Caco-2 (cell line): ENCODE data around the gene SLX4IP. TPM values are rescaled to one million over a fixed set of nuclear protein-coding genes. Genes with fewer than 3 reads are reported as not detected.

Source experiments
- BruUV-seq: library from RNA; stranded (reverse); fragments of 400-500 nt; replicated peaks from 2 replicates; lab custom pipeline; 2021; lab: Mats Ljungman, UMichigan
- CTCF ChIA-PET: fragments of 300-600 bp; sonication (Branson Sonifier 250); formaldehyde crosslinking; loops from one replicate; lab custom pipeline; 2022; ENCODE audit warnings: antibody characterized with exemption; lab: Charles Lee
- POLR2A ChIA-PET: fragments of 300-600 bp; sonication (Branson Sonifier 250); formaldehyde crosslinking; loops from one replicate; lab custom pipeline; 2022; ENCODE audit warnings: antibody characterized with exemption; lab: Charles Lee
- DNase-seq, 2 experiments: peaks; one replicate each; pipeline versions ENCODE4 v3.0.0 to v3.0.0-alpha.2; 2020 to 2022
- H3K27me3 ChIP-seq: replicated peaks from 2 replicates; pipeline ENCODE4 v1.6.0; 2011; ENCODE audit warnings: low read length; ENCODE audit not compliant: control insufficient read depth, insufficient read depth
- H3K36me3 ChIP-seq: 2 replicates; pipeline ENCODE4 v1.5.1; 2011; ENCODE audit warnings: low read length; ENCODE audit not compliant: control insufficient read depth, insufficient read depth
- H3K4me1 ChIP-seq: fragments of 250-450 bp; sonication (Bioruptor Pico); 2 replicates; pipeline ENCODE4 v1.5.1; 2020; ENCODE audit warnings: mild to moderate bottlenecking
- H3K4me3 ChIP-seq: 2 replicates; pipeline ENCODE4 v1.5.1; 2011; ENCODE audit warnings: low read depth, mild to moderate bottlenecking, control low read depth, low read length
- H3K9me3 ChIP-seq: fragments of 250-450 bp; sonication (Bioruptor Pico); 2 replicates; pipeline ENCODE4 v1.5.1; 2020; ENCODE audit warnings: mild to moderate bottlenecking, moderate library complexity
- H3K27ac Mint-ChIP-seq: one replicate; pipeline ENCODE4 v1.8.0; 2022; ENCODE audit warnings: mixed read lengths; ENCODE audit not compliant: unreplicated experiment
- H3K27me3 Mint-ChIP-seq: one replicate; pipeline ENCODE4 v1.8.0; 2022; ENCODE audit warnings: mixed read lengths; ENCODE audit not compliant: insufficient read depth, unreplicated experiment
- H3K36me3 Mint-ChIP-seq: one replicate; pipeline ENCODE4 v1.8.0; 2022; ENCODE audit warnings: mild to moderate bottlenecking, mixed read lengths; ENCODE audit not compliant: insufficient read depth, unreplicated experiment
- H3K4me1 Mint-ChIP-seq: one replicate; pipeline ENCODE4 v1.8.0; 2022; ENCODE audit warnings: low read depth, mixed read lengths; ENCODE audit not compliant: unreplicated experiment
- H3K4me3 Mint-ChIP-seq: one replicate; pipeline ENCODE4 v1.8.0; 2022; ENCODE audit warnings: mild to moderate bottlenecking, moderate library complexity, mixed read lengths; ENCODE audit not compliant: unreplicated experiment
- H3K9me3 Mint-ChIP-seq: one replicate; pipeline ENCODE4 v1.8.0; 2022; ENCODE audit warnings: mixed read lengths; ENCODE audit not compliant: unreplicated experiment
- intact Hi-C: fragments of 100-400 bp; cut with micrococcal nuclease; formaldehyde crosslinking; loops from one replicate; pipeline ENCODE4 v1.10.0; 2022; ENCODE audit not compliant: unreplicated experiment
- total RNA-seq: library from RNA; stranded (reverse); gene quantifications from 2 replicates; pipeline ENCODE4 v1.2.3, GENCODE V29; 2022
- TF ChIP-seq, protein P1 (sequence below), 2 experiments: fragments of 200-600 bp in 1 of 2; IDR thresholded peaks; 1 replicate in 1 of 2; 2 replicates in 1 of 2; pipeline versions ENCODE4 v1.5.1 to v1.8.0; 2011 to 2022; ENCODE audit warnings: antibody characterized with exemption in 1 of 2, control low read depth in 1 of 2, inconsistent platforms in 1 of 2, low read depth in 1 of 2, low read length in 1 of 2, mild to moderate bottlenecking in 1 of 2, moderate library complexity in 1 of 2; ENCODE audit not compliant: insufficient read depth in 1 of 2, severe bottlenecking in 1 of 2, unreplicated experiment in 1 of 2

The SLX4IP gene
- total RNA-seq, 1 experiment from 2014 or later, result 8.5 TPM

DNA sequence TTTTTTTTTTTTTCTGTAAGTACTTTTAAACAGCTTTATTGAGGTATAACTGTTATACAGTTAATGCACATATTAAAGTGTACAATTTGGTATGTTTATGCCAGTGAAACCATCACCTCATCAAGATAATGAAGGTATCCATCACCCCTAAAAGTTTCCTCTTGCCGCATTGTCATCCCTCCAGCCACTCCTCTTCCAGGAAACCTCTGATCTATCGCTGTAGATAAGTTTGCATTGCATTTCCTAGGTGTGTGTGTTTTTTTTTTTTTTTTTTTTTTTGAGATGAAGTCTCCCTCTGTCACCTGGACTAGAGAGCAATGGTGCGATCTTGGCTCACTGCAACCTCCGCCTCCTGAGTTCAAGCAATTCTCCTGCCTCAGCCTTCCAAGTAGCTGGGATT is 3.1 kb downstream of the SLX4IP start:
- H3K9me3 Mint-ChIP-seq, result no peaks in the 10 kb centered on the region
- TF ChIP-seq, protein P1, sequence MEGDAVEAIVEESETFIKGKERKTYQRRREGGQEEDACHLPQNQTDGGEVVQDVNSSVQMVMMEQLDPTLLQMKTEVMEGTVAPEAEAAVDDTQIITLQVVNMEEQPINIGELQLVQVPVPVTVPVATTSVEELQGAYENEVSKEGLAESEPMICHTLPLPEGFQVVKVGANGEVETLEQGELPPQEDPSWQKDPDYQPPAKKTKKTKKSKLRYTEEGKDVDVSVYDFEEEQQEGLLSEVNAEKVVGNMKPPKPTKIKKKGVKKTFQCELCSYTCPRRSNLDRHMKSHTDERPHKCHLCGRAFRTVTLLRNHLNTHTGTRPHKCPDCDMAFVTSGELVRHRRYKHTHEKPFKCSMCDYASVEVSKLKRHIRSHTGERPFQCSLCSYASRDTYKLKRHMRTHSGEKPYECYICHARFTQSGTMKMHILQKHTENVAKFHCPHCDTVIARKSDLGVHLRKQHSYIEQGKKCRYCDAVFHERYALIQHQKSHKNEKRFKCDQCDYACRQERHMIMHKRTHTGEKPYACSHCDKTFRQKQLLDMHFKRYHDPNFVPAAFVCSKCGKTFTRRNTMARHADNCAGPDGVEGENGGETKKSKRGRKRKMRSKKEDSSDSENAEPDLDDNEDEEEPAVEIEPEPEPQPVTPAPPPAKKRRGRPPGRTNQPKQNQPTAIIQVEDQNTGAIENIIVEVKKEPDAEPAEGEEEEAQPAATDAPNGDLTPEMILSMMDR (IDR thresholded peaks at IDR 0.05; ENCODE audit: insufficient read depth in 1 of 2, low read depth in 1 of 2, low read length in 1 of 2, severe bottlenecking in 1 of 2, unreplicated experiment in 1 of 2), result no peak
- H3K36me3 Mint-ChIP-seq, result peaks cover 21% of the 10 kb centered on the region
- H3K27me3 Mint-ChIP-seq, result no peaks in the 10 kb centered on the region
- H3K4me1 ChIP-seq, result no peaks in the 10 kb centered on the region
- no peak overlapping the region for H3K4me3 Mint-ChIP-seq
- H3K36me3 ChIP-seq, result no peaks in the 10 kb centered on the region
- no peaks in the 10 kb centered on the region for H3K9me3 ChIP-seq
- intact Hi-C loops, result loop anchor here (10.0 kb wide), 1 partner anchor 403 kb away; the partner anchor contains the start of gene ANKEF1
- DNase-seq, result no peak
- ChIA-PET CTCF (no interaction called here), POLR2A (no interaction called here)
- no peaks in the 10 kb centered on the region for H3K27me3 ChIP-seq
- H3K4me3 ChIP-seq, result no peak overlapping the region
- no peak overlapping the region for H3K27ac Mint-ChIP-seq
- no TSS peak for BruUV-seq
- no peaks in the 10 kb centered on the region for H3K4me1 Mint-ChIP-seq

DNA sequence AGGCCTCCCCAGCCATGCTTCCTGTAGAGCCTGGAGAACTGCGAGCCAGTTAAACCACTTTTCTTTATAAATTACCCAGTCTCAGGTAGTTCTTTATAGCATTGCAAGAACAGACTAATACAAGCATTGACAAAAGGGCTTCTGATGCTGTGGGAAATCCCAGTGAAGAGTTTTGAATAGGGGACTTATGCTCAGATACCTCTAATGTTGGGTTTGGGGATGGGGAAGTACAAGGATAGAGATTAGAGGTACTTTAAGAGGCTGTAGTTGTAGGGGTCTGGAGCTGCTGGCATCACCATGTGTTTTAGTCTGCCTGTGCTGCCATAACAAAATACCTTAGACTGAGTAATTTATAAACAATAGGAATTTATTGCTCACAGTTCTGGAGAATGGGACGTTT is 8.8 kb downstream of the SLX4IP start:
- H3K36me3 Mint-ChIP-seq, result no peaks in the 10 kb centered on the region

DNA sequence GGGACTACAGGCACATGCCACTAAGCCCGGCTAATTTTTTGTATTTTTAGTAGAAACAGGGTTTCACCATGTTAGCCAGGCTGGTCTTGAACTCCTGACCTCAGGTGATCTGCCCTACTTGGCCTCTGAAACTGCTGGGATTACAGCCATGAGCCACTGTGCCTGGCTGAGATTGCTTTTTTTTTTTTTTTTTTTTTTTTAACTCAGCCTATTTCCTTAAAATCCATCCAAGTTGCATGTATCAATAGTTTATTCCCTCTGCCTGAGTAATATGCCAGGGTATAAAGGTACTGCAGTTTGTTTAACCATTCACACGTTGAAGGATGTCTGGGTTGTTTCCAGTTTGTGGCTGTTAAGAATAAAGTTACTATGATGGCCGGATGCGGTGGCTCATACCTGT is 10.7 kb downstream of the SLX4IP start:
- H3K36me3 ChIP-seq, result no peaks in the 10 kb centered on the region
- no peaks in the 10 kb centered on the region for H3K9me3 ChIP-seq
- intact Hi-C loops, result no loop called here
- TF ChIP-seq, protein P1 (IDR thresholded peaks at IDR 0.05; ENCODE audit: insufficient read depth in 1 of 2, low read depth in 1 of 2, low read length in 1 of 2, severe bottlenecking in 1 of 2, unreplicated experiment in 1 of 2), result no peak
- H3K4me3 ChIP-seq, result no peak overlapping the region
- no peak overlapping the region for H3K27ac Mint-ChIP-seq
- 0 out of 2 replicates have a peak, but pooled peaks cover 4% of the 10 kb centered on the region for H3K4me1 ChIP-seq
- POLR2A ChIA-PET, result no interaction called here
- H3K36me3 Mint-ChIP-seq, result no peaks in the 10 kb centered on the region
- no TSS peak for BruUV-seq
- H3K27me3 Mint-ChIP-seq, result no peaks in the 10 kb centered on the region
- H3K27me3 ChIP-seq, result no peaks in the 10 kb centered on the region
- no peak overlapping the region for H3K4me3 Mint-ChIP-seq
- no peaks in the 10 kb centered on the region for H3K4me1 Mint-ChIP-seq
- DNase-seq, result no peak
- CTCF ChIA-PET, result no interaction called here
- no peaks in the 10 kb centered on the region for H3K9me3 Mint-ChIP-seq

More for the DNA sequence above, 8.8 kb downstream of the SLX4IP start:
- Histone ChIP-seq H3K4me3 (no peak overlapping the region), H3K9me3 (no peaks in the 10 kb centered on the region), H3K4me1 (0 out of 2 replicates have a peak, but pooled peaks cover 4% of the 10 kb centered on the region), H3K36me3 (no peaks in the 10 kb centered on the region), H3K27me3 (no peaks in the 10 kb centered on the region)
- Mint-ChIP-seq H3K4me3 (no peak overlapping the region), H3K27ac (no peak overlapping the region), H3K9me3 (no peaks in the 10 kb centered on the region), H3K4me1 (no peaks in the 10 kb centered on the region), H3K27me3 (no peaks in the 10 kb centered on the region)
- no peak for DNase-seq
- CTCF ChIA-PET, result no interaction called here
- BruUV-seq, result no TSS peak
- POLR2A ChIA-PET, result no interaction called here
- TF ChIP-seq, protein P1 (IDR thresholded peaks at IDR 0.05; ENCODE audit: insufficient read depth in 1 of 2, low read depth in 1 of 2, low read length in 1 of 2, severe bottlenecking in 1 of 2, unreplicated experiment in 1 of 2), result no peak
- intact Hi-C loops, result no loop called here
